HG03095 (cell line): ENCODE data around the gene ARFGEF2.
"Not testable (repeated sequence)": the region's sequence is repeated elsewhere in the genome, so short reads cannot be mapped to it uniquely, and the experiment has no call there.

Experiments
- ATAC-seq: cut with Tn5 transposase; IDR thresholded peaks from one replicate; pipeline ENCODE4 v1.9.1; 2021; ENCODE audit warnings: moderate library complexity; ENCODE audit not compliant: unreplicated experiment

ARFGEF2 gene

GRCh38 chr20:48921168-48921882 is at the start of gene ARFGEF2:
TSS of gene ARFGEF2 (plus strand) at chr20:48921711. CDS start at chr20:48921890, 179 bp downstream.
- peak; percentile 78 for ATAC-seq

GRCh38 chr20:48875233-48875913 is 46.1 kb upstream of the ARFGEF2 start:
- no peak for ATAC-seq

- no peak for ATAC-seq
Measured at GRCh38 chr20:48875914-48876240, 45.6 kb upstream of the ARFGEF2 start.

- no peak for ATAC-seq
Measured at GRCh38 chr20:48877304-48877703, 44.2 kb upstream of the ARFGEF2 start.

- ATAC-seq: no peak
Measured at GRCh38 chr20:48878534-48879248, 42.8 kb upstream of the ARFGEF2 start.

- no peak for ATAC-seq
Measured at GRCh38 chr20:48879612-48880245, 41.8 kb upstream of the ARFGEF2 start.

- no peak for ATAC-seq
Measured at GRCh38 chr20:48880331-48880730, 41.2 kb upstream of the ARFGEF2 start.

GRCh38 chr20:48880981-48881657 is 40.4 kb upstream of the ARFGEF2 start:
- no peak for ATAC-seq

- ATAC-seq: no peak
Measured at GRCh38 chr20:48885237-48885636, 36.3 kb upstream of the ARFGEF2 start.

GRCh38 chr20:48886194-48886593 is 35.3 kb upstream of the ARFGEF2 start:
- ATAC-seq: no peak

- no peak for ATAC-seq
Measured at GRCh38 chr20:48886811-48887210, 34.7 kb upstream of the ARFGEF2 start.

- ATAC-seq: not testable (repeated sequence)
Measured at GRCh38 chr20:48888517-48888916, 33.0 kb upstream of the ARFGEF2 start.

GRCh38 chr20:48889140-48889790 is 32.2 kb upstream of the ARFGEF2 start:
- ATAC-seq: no peak

- ATAC-seq: no peak
Measured at GRCh38 chr20:48891235-48892048, 30.1 kb upstream of the ARFGEF2 start.

- no peak for ATAC-seq
Measured at GRCh38 chr20:48892049-48892470, 29.5 kb upstream of the ARFGEF2 start.

GRCh38 chr20:48892891-48893290 is 28.6 kb upstream of the ARFGEF2 start:
- ATAC-seq: no peak

GRCh38 chr20:48893374-48893773 is 28.1 kb upstream of the ARFGEF2 start:
- no peak for ATAC-seq

GRCh38 chr20:48897305-48898010 is 24.1 kb upstream of the ARFGEF2 start:
- no peak for ATAC-seq

GRCh38 chr20:48898210-48898609 is 23.3 kb upstream of the ARFGEF2 start:
- ATAC-seq: no peak
